GM18520 (cell line): ENCODE measurements around the gene SETD1A.
A peak's percentile ranks its signal among the peaks of the same experiment; 100 is the strongest.

ENCODE experiments used
- ATAC-seq: cut with Tn5 transposase; IDR thresholded peaks from one replicate; pipeline ENCODE4 v1.9.1; 2021; ENCODE audit not compliant: unreplicated experiment

The SETD1A gene

GRCh38 chr16:30957456-30958174 is at the start of gene SETD1A:
Gene SETD1A, plus strand, starts transcription at chr16:30957754. Its CDS starts 978 bp downstream, at chr16:30958732.
- ATAC-seq = peak; percentile 51

- ATAC-seq = no peak
Measured at GRCh38 chr16:30910427-30911029, 47.0 kb upstream of the SETD1A start.

GRCh38 chr16:30912794-30913412 is 44.7 kb upstream of the SETD1A start:
- ATAC-seq = no peak

GRCh38 chr16:30914830-30915229 is 42.7 kb upstream of the SETD1A start:
- ATAC-seq = no peak

- no peak for ATAC-seq
Measured at GRCh38 chr16:30918614-30919013, 38.9 kb upstream of the SETD1A start.

- ATAC-seq = no peak
Measured at GRCh38 chr16:30920891-30921290, 36.7 kb upstream of the SETD1A start.

- ATAC-seq = no peak
Measured at GRCh38 chr16:30921459-30921747, 36.2 kb upstream of the SETD1A start.

GRCh38 chr16:30921748-30922419 is 35.7 kb upstream of the SETD1A start:
- no peak for ATAC-seq

GRCh38 chr16:30922420-30922959 is 35.1 kb upstream of the SETD1A start:
- peak; percentile 76 for ATAC-seq

- ATAC-seq = peak; percentile 70
Measured at GRCh38 chr16:30922960-30923535, 34.5 kb upstream of the SETD1A start.

GRCh38 chr16:30923554-30924075 is 33.9 kb upstream of the SETD1A start, which contains the start of gene FBXL19:
Gene FBXL19, plus strand, starts transcription at chr16:30923572. Its CDS starts 2,183 bp downstream, at chr16:30925755.
- no peak for ATAC-seq

- ATAC-seq = no peak
Measured at GRCh38 chr16:30924076-30924912, 33.3 kb upstream of the SETD1A start.

GRCh38 chr16:30924913-30925631 is 32.5 kb upstream of the SETD1A start:
- ATAC-seq = no peak

GRCh38 chr16:30925632-30925987 is 31.9 kb upstream of the SETD1A start:
- ATAC-seq = no peak

- ATAC-seq = no peak
Measured at GRCh38 chr16:30925995-30926811, 31.4 kb upstream of the SETD1A start.

GRCh38 chr16:30926937-30927788 is 30.4 kb upstream of the SETD1A start:
- no peak for ATAC-seq

GRCh38 chr16:30927789-30928378 is 29.7 kb upstream of the SETD1A start:
- no peak for ATAC-seq
